GM06990 (cell line): ENCODE results near the gene CCDC57.
"Not testable (repeated sequence)": the region's sequence is repeated elsewhere in the genome, so short reads cannot be mapped to it uniquely, and the experiment has no call there.

Experiments
- DNase-seq: peaks from one replicate; pipeline ENCODE4 v3.0.0-alpha.2; 2011; ENCODE audit not compliant: insufficient read length; ENCODE audit errors: extremely low read depth
- H3K27me3 ChIP-seq: replicated peaks from 2 replicates; pipeline ENCODE4 v1.6.0; 2011; ENCODE audit warnings: low read length; ENCODE audit not compliant: control insufficient read depth, insufficient read depth
- H3K36me3 ChIP-seq: 2 replicates; pipeline ENCODE4 v1.5.1; 2011; ENCODE audit warnings: low read length; ENCODE audit not compliant: control insufficient read depth, insufficient read depth
- H3K4me3 ChIP-seq: replicated peaks from 2 replicates; pipeline ENCODE4 v1.5.1; 2011; ENCODE audit warnings: low read depth, mild to moderate bottlenecking, control low read depth, low read length
- CTCF ChIP-seq: IDR thresholded peaks from 2 replicates; pipeline ENCODE4 v1.5.1; 2011; ENCODE audit warnings: low read length, control low read depth, mild to moderate bottlenecking, inconsistent platforms; ENCODE audit not compliant: insufficient read depth, poor library complexity, severe bottlenecking

CCDC57 gene

GRCh38 chr17:82194765-82195164 lies 17.9 kb downstream of the CCDC57 start:
- no peak for TF ChIP-seq CTCF
- Histone ChIP-seq H3K27me3 (no peaks in the 10 kb centered on the region), H3K4me3 (no peak overlapping the region), H3K36me3 (peaks cover 2% of the 10 kb centered on the region)
- no peak for DNase-seq

GRCh38 chr17:82193520-82194220 lies 19.0 kb downstream of the CCDC57 start:
- Histone ChIP-seq H3K36me3 (peaks cover 2% of the 10 kb centered on the region), H3K27me3 (no peaks in the 10 kb centered on the region), H3K4me3 (no peak overlapping the region)
- TF ChIP-seq CTCF = no peak
- no peak for DNase-seq

GRCh38 chr17:82193050-82193449 lies 19.6 kb downstream of the CCDC57 start:
- H3K4me3 ChIP-seq, H3K27me3 ChIP-seq, DNase-seq, H3K36me3 ChIP-seq: not testable (repeated sequence)

- no peak for DNase-seq
- no peak for TF ChIP-seq CTCF
These were observed 24.4 kb downstream of the CCDC57 start for GRCh38 chr17:82188001-82188961.

GRCh38 chr17:82187500-82187899 lies 25.1 kb downstream of the CCDC57 start:
- H3K36me3 ChIP-seq = no peaks in the 10 kb centered on the region
- DNase-seq = no peak
- no peaks in the 10 kb centered on the region for H3K27me3 ChIP-seq
- TF ChIP-seq CTCF = no peak
- H3K4me3 ChIP-seq = no peak overlapping the region

More at GRCh38 chr17:82188001-82188961, 24.4 kb downstream of the CCDC57 start:
- Histone ChIP-seq H3K4me3 (no peak overlapping the region), H3K36me3 (no peaks in the 10 kb centered on the region), H3K27me3 (no peaks in the 10 kb centered on the region)

GRCh38 chr17:82186221-82186620 lies 26.4 kb downstream of the CCDC57 start:
- DNase-seq = no peak
- Histone ChIP-seq H3K27me3 (no peaks in the 10 kb centered on the region), H3K36me3 (no peaks in the 10 kb centered on the region), H3K4me3 (no peak overlapping the region)
- TF ChIP-seq CTCF = no peak
